ENCODE measurements around the gene KCNIP1. TPM values are rescaled to one million over a fixed set of nuclear protein-coding genes. Genes with fewer than 3 reads are reported as not detected.
A peak's percentile ranks its signal among the peaks of the same experiment; 100 is the strongest.

Gene KCNIP1
- total RNA-seq, 1 experiment from 2014 or later, result not detected

DNA sequence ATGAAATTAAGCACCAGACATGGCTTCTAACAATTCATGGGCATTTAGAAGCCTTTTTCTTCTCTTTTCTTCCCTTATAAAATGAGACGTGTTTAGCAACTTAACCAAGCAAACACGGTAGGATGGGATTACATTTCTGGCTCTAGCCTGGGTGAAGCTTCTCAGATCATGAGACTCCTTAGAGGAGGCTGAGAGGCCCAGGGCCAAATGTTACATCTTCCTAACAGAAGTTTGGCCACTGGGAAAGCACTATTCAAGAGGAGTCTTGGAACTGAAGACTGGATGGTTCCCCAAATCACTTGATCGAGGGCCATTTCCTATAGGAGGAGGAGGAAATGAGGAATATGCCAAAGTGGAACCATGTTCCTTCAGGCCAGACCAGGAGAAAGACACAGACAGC is 281.6 kb downstream of the KCNIP1 start:
- Mint-ChIP-seq H3K27ac (ENCODE audit: unreplicated experiment) (peak overlapping the region; percentile 81), H3K4me1 (ENCODE audit: low read depth, unreplicated experiment) (peaks cover 91% of the 10 kb centered on the region), H3K36me3 (ENCODE audit: insufficient read depth, unreplicated experiment) (peaks cover 83% of the 10 kb centered on the region), H3K9me3 (ENCODE audit: low read depth, unreplicated experiment) (no peaks in the 10 kb centered on the region), H3K4me3 (ENCODE audit: low read depth, unreplicated experiment) (peak overlapping the region; percentile 99), H3K27me3 (ENCODE audit: unreplicated experiment) (no peaks in the 10 kb centered on the region)
- DNase-seq, result no peak
- no peak for TF ChIP-seq CTCF (IDR thresholded peaks at IDR 0.05; ENCODE audit: unreplicated experiment)
- BruUV-seq (replicated peaks), result no TSS peak
- intact Hi-C loops (cut with micrococcal nuclease; ENCODE audit: unreplicated experiment), result no loop called here
- CTCF ChIA-PET, result interaction anchor here (1.7 kb wide), 1 partner anchor 40 kb away, joined by 4 read pairs; no protein-coding TSS in a partner anchor

Other genes starting within 250 kb of the KCNIP1 start
- not detected in 2 replicates for gene LCP2, start 206.2 kb upstream of the KCNIP1 start, total RNA-seq (2022)
- gene KCNMB1, start 114.7 kb upstream of the KCNIP1 start, total RNA-seq (2022), result not detected in 2 replicates